Lower lobe of right lung (tissue), 2 donors: ENCODE results near the gene ACACA. TPM values are rescaled to one million over a fixed set of nuclear protein-coding genes. Genes with fewer than 3 reads are reported as not detected.

ENCODE experiments used
- ATAC-seq, 2 donors: fragments of 200-7000 bp; cut with Tn5 transposase; one replicate each; pipeline ENCODE4 v1.9.1; 2020 to 2022; ENCODE audit warnings: mild to moderate bottlenecking in 2 of 2, moderate library complexity in 2 of 2
- DNase-seq: peaks from one replicate; pipeline ENCODE4 v3.0.0-alpha.2; 2020
- H3K27ac ChIP-seq: fragments of 200-600 bp; one replicate; pipeline ENCODE4 v1.8.0; 2022
- H3K27me3 ChIP-seq: fragments of 200-600 bp; one replicate; pipeline ENCODE4 v1.8.0; 2022; ENCODE audit warnings: low read depth
- H3K36me3 ChIP-seq: fragments of 200-600 bp; one replicate; pipeline ENCODE4 v1.8.0; 2022; ENCODE audit warnings: mild to moderate bottlenecking
- H3K4me1 ChIP-seq: fragments of 200-600 bp; one replicate; pipeline ENCODE4 v1.8.0; 2022
- H3K4me3 ChIP-seq: fragments of 200-600 bp; one replicate; pipeline ENCODE4 v1.8.0; 2022; ENCODE audit warnings: mild to moderate bottlenecking
- H3K9me3 ChIP-seq: fragments of 200-600 bp; one replicate; pipeline ENCODE4 v1.8.0; 2022
- CTCF ChIP-seq: fragments of 200-600 bp; IDR thresholded peaks from one replicate; pipeline ENCODE4 v1.8.0; 2022; ENCODE audit warnings: antibody characterized with exemption, mild to moderate bottlenecking
- intact Hi-C: fragments of 100-400 bp; cut with DNase I; formaldehyde crosslinking; loops from one replicate; pipeline ENCODE4 v1.11.0; 2022
- total RNA-seq: library from RNA; stranded (reverse); fragmentation: NEBNext Ultra II Directional; extraction: Animal tissue kit (Norgen Biotek cat#: 25700); gene quantifications from one replicate; pipeline ENCODE4 v1.2.1, GENCODE V29; 2021
- donor health status: DM: no; HTN: yes; CAD: no; lungs with severe emphysema.

ACACA gene
- total RNA-seq, 1 donor from 2014 or later = 132 TPM

- Histone ChIP-seq H3K36me3 (peaks cover 54% of the 10 kb centered on the region), H3K27ac (no peak overlapping the region), H3K4me1 (no peaks in the 10 kb centered on the region), H3K27me3 (no peaks in the 10 kb centered on the region), H3K4me3 (no peak overlapping the region), H3K9me3 (no peaks in the 10 kb centered on the region)
- DNase-seq (no peak), ATAC-seq (no peak)
- no peak for TF ChIP-seq CTCF
- intact Hi-C loops = no loop called here
Measured at GRCh38 chr17:37118366-37119137, 288.1 kb downstream of the ACACA start.

GRCh38 chr17:37117373-37118142 lies 289.1 kb downstream of the ACACA start:
- no peaks in the 10 kb centered on the region for H3K9me3 ChIP-seq
- H3K27me3 ChIP-seq = no peaks in the 10 kb centered on the region
- H3K36me3 ChIP-seq = peaks cover 58% of the 10 kb centered on the region
- TF ChIP-seq CTCF = no peak
- no peak overlapping the region for H3K27ac ChIP-seq
- ATAC-seq = no peak
- no peak overlapping the region for H3K4me3 ChIP-seq
- intact Hi-C loops = no loop called here
- no peak for DNase-seq
- H3K4me1 ChIP-seq = no peaks in the 10 kb centered on the region

- intact Hi-C loops = no loop called here
- Histone ChIP-seq H3K36me3 (peaks cover 58% of the 10 kb centered on the region), H3K4me3 (no peak overlapping the region), H3K27ac (no peak overlapping the region), H3K27me3 (no peaks in the 10 kb centered on the region), H3K9me3 (no peaks in the 10 kb centered on the region), H3K4me1 (no peaks in the 10 kb centered on the region)
- DNase-seq (no peak), ATAC-seq (no peak)
- TF ChIP-seq CTCF = no peak
Measured at GRCh38 chr17:37116671-37117185, 289.9 kb downstream of the ACACA start.

GRCh38 chr17:37111329-37111728 lies 295.3 kb downstream of the ACACA start:
- Histone ChIP-seq H3K27me3 (no peaks in the 10 kb centered on the region), H3K4me3 (no peak overlapping the region), H3K4me1 (peaks cover 3% of the 10 kb centered on the region), H3K9me3 (no peaks in the 10 kb centered on the region), H3K27ac (no peak overlapping the region), H3K36me3 (peaks cover 71% of the 10 kb centered on the region)
- TF ChIP-seq CTCF = no peak
- ATAC-seq = no peak
- DNase-seq = no peak
- intact Hi-C loops = no loop called here

- H3K36me3 ChIP-seq = peaks cover 69% of the 10 kb centered on the region
- no peaks in the 10 kb centered on the region for H3K9me3 ChIP-seq
- no peak overlapping the region for H3K4me3 ChIP-seq
- no peak for ATAC-seq
- H3K27me3 ChIP-seq = no peaks in the 10 kb centered on the region
- intact Hi-C loops = no loop called here
- H3K4me1 ChIP-seq = peaks cover 3% of the 10 kb centered on the region
- TF ChIP-seq CTCF = no peak
- DNase-seq = no peak
- no peak overlapping the region for H3K27ac ChIP-seq
Measured at GRCh38 chr17:37110746-37111145, 295.9 kb downstream of the ACACA start.
